ENCODE results near the gene TEX101.
"Not testable (repeated sequence)": the region's sequence is repeated elsewhere in the genome, so short reads cannot be mapped to it uniquely, and the experiment has no call there.

TEX101 gene

GRCh38 chr19:43422000-43422688 is 7.5 kb downstream of the TEX101 start:
- DNase-seq, result no peak

- DNase-seq, result no peak
Observed at GRCh38 chr19:43422689-43423066, 8.0 kb downstream of the TEX101 start.

- DNase-seq, result no peak
Observed at GRCh38 chr19:43423779-43424178, 9.1 kb downstream of the TEX101 start.

GRCh38 chr19:43425567-43426392 is 11.1 kb downstream of the TEX101 start:
- DNase-seq, result peak; percentile 73

GRCh38 chr19:43429395-43429794 is 14.7 kb downstream of the TEX101 start:
- no peak for DNase-seq

GRCh38 chr19:43430142-43430710 is 15.5 kb downstream of the TEX101 start:
- DNase-seq, result no peak

GRCh38 chr19:43430976-43431375 is 16.3 kb downstream of the TEX101 start:
- DNase-seq, result no peak

GRCh38 chr19:43433358-43433673 is 18.6 kb downstream of the TEX101 start:
- DNase-seq, result no peak

- no peak for DNase-seq
Observed at GRCh38 chr19:43433689-43434088, 19.0 kb downstream of the TEX101 start.

GRCh38 chr19:43435775-43436174 is 21.1 kb downstream of the TEX101 start:
- DNase-seq, result no peak

- DNase-seq, result not testable (repeated sequence)
Observed at GRCh38 chr19:43437284-43437683, 22.6 kb downstream of the TEX101 start.

GRCh38 chr19:43437712-43438111 is 23.0 kb downstream of the TEX101 start:
- no peak for DNase-seq

- DNase-seq, result no peak
Observed at GRCh38 chr19:43438291-43439031, 23.8 kb downstream of the TEX101 start.

- no peak for DNase-seq
Observed at GRCh38 chr19:43439032-43439708, 24.5 kb downstream of the TEX101 start.

GRCh38 chr19:43439709-43440063 is 25.0 kb downstream of the TEX101 start:
- no peak for DNase-seq

GRCh38 chr19:43441716-43442115 is 27.0 kb downstream of the TEX101 start:
- no peak for DNase-seq

GRCh38 chr19:43444091-43444490 is 29.4 kb downstream of the TEX101 start:
- DNase-seq, result not testable (repeated sequence)

GRCh38 chr19:43444531-43445287 is 30.0 kb downstream of the TEX101 start:
- DNase-seq, result no peak

GRCh38 chr19:43445426-43445825 is 30.7 kb downstream of the TEX101 start:
- DNase-seq, result no peak

GRCh38 chr19:43446746-43447489 is 32.2 kb downstream of the TEX101 start:
- DNase-seq, result peak; percentile 52

GRCh38 chr19:43447655-43448054 is 33.0 kb downstream of the TEX101 start:
- DNase-seq, result no peak
